Activated T-cell treated with anti-CD3 and anti-CD28 coated beads, Interleukin-2, amount 50 U/mL, for 24 hours (primary cell): ENCODE results near the gene BICRAL.
"Not testable (repeated sequence)": the region's sequence is repeated elsewhere in the genome, so short reads cannot be mapped to it uniquely, and the experiment has no call there.

Experiments
- DNase-seq: peaks from one replicate; pipeline ENCODE4 v3.0.0-alpha.2; 2020
- H3K27ac Mint-ChIP-seq: 2 replicates; pipeline ENCODE4 v1.8.0; 2020; ENCODE audit warnings: mild to moderate bottlenecking, mixed read lengths
- H3K27me3 Mint-ChIP-seq: 2 replicates; pipeline ENCODE4 v1.8.0; 2020; ENCODE audit warnings: mixed read lengths
- H3K36me3 Mint-ChIP-seq: 2 replicates; pipeline ENCODE4 v1.8.0; 2020; ENCODE audit warnings: low read depth, mixed read lengths
- H3K4me1 Mint-ChIP-seq: 2 replicates; pipeline ENCODE4 v1.8.0; 2020; ENCODE audit warnings: low read depth, mixed read lengths
- H3K4me3 Mint-ChIP-seq: 2 replicates; pipeline ENCODE4 v1.8.0; 2020; ENCODE audit warnings: mild to moderate bottlenecking, moderate library complexity, mixed read lengths
- H3K9me3 Mint-ChIP-seq: 2 replicates; pipeline ENCODE4 v1.8.0; 2020; ENCODE audit warnings: mixed read lengths

The BICRAL gene, protein sequence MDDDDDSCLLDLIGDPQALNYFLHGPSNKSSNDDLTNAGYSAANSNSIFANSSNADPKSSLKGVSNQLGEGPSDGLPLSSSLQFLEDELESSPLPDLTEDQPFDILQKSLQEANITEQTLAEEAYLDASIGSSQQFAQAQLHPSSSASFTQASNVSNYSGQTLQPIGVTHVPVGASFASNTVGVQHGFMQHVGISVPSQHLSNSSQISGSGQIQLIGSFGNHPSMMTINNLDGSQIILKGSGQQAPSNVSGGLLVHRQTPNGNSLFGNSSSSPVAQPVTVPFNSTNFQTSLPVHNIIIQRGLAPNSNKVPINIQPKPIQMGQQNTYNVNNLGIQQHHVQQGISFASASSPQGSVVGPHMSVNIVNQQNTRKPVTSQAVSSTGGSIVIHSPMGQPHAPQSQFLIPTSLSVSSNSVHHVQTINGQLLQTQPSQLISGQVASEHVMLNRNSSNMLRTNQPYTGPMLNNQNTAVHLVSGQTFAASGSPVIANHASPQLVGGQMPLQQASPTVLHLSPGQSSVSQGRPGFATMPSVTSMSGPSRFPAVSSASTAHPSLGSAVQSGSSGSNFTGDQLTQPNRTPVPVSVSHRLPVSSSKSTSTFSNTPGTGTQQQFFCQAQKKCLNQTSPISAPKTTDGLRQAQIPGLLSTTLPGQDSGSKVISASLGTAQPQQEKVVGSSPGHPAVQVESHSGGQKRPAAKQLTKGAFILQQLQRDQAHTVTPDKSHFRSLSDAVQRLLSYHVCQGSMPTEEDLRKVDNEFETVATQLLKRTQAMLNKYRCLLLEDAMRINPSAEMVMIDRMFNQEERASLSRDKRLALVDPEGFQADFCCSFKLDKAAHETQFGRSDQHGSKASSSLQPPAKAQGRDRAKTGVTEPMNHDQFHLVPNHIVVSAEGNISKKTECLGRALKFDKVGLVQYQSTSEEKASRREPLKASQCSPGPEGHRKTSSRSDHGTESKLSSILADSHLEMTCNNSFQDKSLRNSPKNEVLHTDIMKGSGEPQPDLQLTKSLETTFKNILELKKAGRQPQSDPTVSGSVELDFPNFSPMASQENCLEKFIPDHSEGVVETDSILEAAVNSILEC

DNA sequence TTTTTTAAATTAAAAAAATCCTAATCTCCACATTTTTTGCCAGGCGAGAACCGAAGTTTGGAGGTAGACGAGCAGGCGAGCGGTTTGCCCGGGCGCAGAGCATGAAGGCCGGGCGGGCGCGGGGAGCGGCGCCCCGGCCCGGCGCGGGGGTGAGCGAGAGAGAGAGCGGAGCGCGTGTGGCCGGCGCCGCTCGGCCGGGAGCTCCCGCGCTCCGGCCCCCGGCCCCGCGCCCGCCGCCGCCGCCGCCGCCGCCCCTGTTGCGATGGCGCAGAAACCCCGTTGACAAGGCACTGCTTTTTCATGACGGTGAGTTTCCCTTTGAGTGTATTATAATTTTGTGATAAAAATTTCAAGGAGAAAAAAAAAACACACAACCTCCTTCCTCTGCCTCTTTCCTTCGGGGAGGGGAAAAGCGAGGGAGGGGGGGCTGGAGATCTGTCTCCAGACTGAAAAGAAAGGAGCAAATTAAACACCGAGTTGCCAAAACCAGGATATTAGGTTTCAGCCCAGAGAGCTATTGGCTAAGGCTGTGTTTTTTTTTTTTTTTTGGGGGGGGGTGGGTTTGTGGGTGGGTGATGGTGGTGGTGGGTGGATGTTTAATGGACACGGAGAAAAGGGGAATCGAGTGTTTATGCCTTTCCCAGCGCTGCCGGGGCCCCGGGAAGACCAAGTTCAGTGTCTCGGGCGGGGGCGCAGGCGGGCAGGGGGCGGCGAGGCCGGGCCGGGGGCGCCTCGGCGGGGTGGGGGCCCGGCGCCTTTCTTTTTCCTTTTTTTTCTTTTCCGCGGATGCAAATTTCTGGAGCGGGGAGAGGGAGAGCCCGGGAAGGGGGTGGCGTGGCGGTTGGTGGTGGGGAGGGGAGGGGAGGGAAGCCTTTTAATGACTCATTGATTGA, at the start of gene BICRAL:
BICRAL (plus strand) TSS at position 257 of the 893 bp plus-strand sequence. CDS start 39,971 bp downstream, outside the sequence.
- H3K4me1 Mint-ChIP-seq, result peaks cover 37% of the 10 kb centered on the region
- peak; percentile 82 for DNase-seq
- no peaks in the 10 kb centered on the region for H3K9me3 Mint-ChIP-seq
- peaks cover 28% of the 10 kb centered on the region for H3K36me3 Mint-ChIP-seq
- no peaks in the 10 kb centered on the region for H3K27me3 Mint-ChIP-seq
- peak within 1 kb of the TSS; percentile 95 for H3K4me3 Mint-ChIP-seq
- peak within 1 kb of the TSS; percentile 100 for H3K27ac Mint-ChIP-seq

DNA sequence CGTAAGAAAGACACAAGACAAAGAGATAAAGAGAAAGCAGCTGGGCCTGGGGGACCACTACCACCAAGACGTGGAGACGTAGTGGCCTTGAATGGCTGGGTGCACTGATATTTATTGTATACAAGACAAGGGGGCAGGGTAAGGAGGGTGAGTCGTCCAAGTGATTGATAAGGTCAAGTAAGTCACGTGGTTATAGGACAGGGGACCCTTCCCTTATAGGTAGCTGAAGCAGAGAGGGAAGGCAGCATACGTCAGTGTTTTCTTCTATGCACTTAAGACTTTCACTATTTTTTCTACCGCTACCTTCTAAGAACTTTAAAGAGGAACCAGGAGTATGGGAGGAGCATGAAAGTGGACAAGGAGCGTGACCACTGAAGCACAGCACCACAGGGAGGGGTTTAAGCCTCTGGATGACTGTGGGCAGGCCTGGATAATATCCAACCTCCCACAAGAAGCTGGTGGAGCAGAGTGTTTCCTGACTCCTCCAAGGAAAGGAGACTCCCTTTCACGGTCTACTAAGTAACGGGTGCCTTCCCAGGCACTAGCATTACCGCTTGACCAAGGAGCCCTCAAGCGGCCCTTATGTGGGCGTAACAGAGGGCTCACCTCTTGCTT, 47.9 kb upstream of the BICRAL start:
- H3K36me3 Mint-ChIP-seq, DNase-seq, H3K9me3 Mint-ChIP-seq, H3K27me3 Mint-ChIP-seq, H3K4me1 Mint-ChIP-seq, H3K27ac Mint-ChIP-seq, H3K4me3 Mint-ChIP-seq: not testable (repeated sequence)

DNA sequence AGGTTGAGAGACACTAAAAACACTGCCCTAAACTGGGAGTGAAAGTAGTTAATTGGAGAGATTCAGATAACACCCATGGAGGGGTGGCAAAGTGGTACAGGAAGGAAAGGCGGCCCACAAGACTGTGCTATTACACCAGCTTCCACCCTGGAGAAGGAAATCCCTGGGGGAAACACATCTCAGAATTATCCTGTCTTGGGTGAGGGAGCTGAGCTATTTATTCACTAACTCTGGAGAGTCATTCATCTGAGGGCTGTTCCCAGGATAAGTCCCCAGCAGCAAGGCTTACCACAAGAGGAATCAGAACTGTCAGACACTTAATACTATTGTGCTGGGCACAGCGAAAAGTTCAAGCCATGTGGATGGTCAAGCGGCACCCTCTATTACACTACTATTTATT, 45.9 kb upstream of the BICRAL start:
- no peak for DNase-seq
- no peaks in the 10 kb centered on the region for H3K36me3 Mint-ChIP-seq
- H3K27me3 Mint-ChIP-seq, result no peaks in the 10 kb centered on the region
- no peaks in the 10 kb centered on the region for H3K4me1 Mint-ChIP-seq
- no peak overlapping the region for H3K4me3 Mint-ChIP-seq
- no peaks in the 10 kb centered on the region for H3K9me3 Mint-ChIP-seq
- H3K27ac Mint-ChIP-seq, result no peak overlapping the region

DNA sequence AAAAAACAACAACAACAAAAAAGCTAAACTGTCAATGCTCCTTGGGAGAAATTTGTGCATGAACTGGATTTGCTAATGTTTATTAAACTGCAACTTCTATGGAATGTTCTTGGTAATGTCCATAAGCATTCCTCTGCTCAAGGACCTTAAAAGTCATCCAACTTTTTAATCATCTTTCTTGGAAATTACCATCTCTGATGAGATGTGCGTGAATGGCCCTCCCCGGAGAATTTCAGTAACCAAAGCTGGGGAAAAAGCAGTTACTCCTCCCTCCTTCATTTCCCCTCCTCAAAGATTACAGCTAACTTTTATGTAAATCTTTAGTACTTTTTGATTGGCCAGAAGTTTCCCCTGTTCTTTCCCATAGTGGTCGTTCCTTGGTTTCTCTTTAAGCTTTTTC, 41.1 kb upstream of the BICRAL start:
- DNase-seq, result no peak

DNA sequence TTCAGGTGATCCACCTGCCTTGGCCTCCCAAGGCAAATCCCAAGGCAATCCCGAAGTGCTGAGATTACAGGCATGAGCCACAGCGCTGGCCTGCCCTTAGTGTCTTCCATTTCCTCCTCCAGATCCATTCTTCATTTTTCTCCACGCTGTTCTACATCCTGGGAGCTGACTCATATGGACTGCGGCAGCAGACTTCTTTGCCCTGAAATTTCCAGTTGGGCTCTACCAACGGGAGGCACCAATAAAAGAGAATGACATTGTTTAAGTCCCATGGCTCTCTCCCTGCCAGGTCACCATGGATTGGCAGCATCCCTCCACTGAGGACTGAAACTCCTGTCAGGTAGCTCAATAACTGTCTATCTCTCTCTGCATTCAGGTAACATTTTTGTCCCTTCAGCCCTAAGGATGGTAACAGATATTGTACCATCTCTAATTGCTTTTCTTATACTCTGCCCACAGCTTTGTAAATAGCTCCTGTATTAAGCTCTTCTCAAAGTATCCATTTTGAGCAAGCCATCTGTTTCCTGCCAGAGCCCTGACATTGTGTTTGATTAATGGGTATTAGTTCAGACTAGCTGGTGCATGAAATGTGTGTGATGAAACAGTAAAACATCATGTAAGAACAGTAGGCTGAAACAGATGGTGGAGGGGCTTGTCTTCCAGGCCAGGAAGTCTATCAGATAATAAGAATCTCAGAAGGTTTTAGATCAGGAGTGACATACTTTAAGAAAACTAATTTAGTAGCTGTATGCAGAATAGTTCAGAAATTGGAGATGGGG, 39.5 kb upstream of the BICRAL start:
- Mint-ChIP-seq H3K27ac (no peak overlapping the region), H3K27me3 (no peaks in the 10 kb centered on the region), H3K4me3 (no peak overlapping the region), H3K4me1 (peaks cover 13% of the 10 kb centered on the region), H3K9me3 (no peaks in the 10 kb centered on the region), H3K36me3 (peaks cover 26% of the 10 kb centered on the region)
- DNase-seq, result no peak

More for the DNA sequence above, 41.1 kb upstream of the BICRAL start:
- no peak overlapping the region for H3K27ac Mint-ChIP-seq
- peaks cover 11% of the 10 kb centered on the region for H3K4me1 Mint-ChIP-seq
- H3K9me3 Mint-ChIP-seq, result no peaks in the 10 kb centered on the region
- H3K4me3 Mint-ChIP-seq, result no peak overlapping the region
- H3K36me3 Mint-ChIP-seq, result peaks cover 20% of the 10 kb centered on the region
- no peaks in the 10 kb centered on the region for H3K27me3 Mint-ChIP-seq

DNA sequence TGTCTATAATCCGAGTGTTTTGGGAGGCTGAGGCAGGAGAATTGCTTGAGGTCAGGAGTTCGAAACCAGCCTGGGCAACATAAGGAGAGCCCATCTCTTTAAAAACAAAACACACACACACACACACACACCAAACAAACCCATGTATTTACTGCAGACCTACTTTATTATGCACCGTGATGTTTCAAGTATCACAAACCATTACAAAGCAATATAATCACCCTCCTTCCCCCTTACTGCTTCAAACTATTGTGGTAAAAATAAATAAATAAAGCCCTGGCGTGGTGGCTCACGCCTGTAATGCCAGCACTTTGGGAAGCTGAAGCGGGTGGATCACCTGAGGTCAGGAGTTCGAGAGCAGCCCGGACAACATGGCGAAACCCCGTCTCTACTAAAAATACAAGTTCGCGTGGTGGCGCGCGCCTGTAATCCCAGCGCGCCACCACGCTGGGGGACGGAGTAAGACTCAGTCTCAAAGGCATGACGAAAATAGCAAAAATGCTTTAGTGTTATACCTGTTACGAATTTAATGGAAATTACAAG, 37.4 kb upstream of the BICRAL start:
- Mint-ChIP-seq H3K27me3 (no peaks in the 10 kb centered on the region), H3K27ac (peak overlapping the region; percentile 97), H3K36me3 (peaks cover 35% of the 10 kb centered on the region), H3K9me3 (no peaks in the 10 kb centered on the region), H3K4me3 (peak overlapping the region; percentile 92), H3K4me1 (peaks cover 30% of the 10 kb centered on the region)
- DNase-seq, result no peak

DNA sequence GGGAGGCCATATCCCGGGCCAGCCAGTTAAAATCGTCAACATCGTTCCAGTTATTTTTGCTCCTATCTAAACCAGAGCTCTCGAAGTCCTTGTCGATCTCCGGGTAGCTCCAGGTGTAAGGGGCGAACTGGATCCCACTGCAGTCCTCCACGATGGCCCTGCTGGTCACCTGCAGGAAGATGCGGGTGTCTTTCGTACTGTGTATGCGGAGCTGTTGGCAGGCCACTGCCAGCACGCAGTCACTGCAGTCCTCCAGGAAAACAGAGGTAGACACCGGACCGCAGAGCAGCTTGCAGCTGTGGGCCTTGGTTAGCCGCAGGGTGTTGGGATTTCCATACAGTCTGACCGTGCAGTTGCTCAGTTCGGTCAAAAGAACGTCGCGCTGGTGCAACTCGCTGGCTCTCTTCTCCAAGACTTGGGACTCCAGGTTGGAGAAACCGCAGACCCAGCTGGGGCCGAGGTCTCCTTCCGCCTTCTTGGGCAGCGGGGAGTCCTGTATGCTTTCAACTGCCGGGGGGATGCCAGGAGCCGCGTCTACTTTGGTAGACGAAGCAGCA, 36.7 kb upstream of the BICRAL start:
- Mint-ChIP-seq H3K27ac (peak overlapping the region; percentile 97), H3K27me3 (no peaks in the 10 kb centered on the region), H3K9me3 (no peaks in the 10 kb centered on the region), H3K4me3 (peak overlapping the region; percentile 92), H3K4me1 (peaks cover 30% of the 10 kb centered on the region), H3K36me3 (peaks cover 35% of the 10 kb centered on the region)
- peak; percentile 52 for DNase-seq

DNA sequence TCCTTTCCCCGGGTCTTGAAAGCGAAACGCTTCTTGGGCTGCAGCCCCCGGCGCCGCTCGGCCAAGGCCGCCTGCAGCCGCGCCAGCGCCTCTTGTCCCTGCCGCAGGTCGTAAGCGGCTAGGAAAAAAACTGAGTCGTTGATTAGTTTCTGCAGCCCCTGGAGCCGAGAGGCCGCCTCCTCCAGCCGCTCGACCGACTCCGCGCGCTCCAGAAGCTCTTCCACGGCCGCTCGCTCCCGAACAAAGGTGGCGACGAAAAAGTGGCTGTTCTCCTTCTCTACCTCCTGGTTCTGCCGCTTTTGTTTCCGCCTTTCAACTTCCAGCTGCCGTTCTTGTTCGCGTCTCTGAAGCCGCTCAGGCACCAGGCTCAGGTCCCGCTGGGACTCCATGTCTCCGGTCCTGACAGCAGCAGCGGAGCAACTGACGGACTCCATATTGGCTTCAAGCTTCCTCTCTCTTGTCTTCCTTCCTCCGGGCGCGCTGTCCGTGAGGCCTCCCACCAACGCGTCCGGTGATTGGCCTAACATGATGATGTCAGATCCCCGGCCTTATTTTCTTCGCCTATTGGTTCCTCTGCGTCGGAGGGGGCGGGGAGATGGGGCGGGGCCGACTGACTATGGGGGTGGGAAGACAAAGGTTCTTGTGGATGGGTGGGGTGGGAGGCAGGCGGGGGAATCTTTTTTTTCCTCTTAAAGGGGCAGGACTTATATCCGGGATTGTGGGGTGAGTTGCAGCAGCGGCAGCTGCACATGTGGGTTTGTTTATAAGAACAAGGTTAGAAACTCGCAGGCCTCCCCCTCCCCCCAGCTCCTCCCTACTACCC, 36.0 kb upstream of the BICRAL start, which contains the start of gene TBCC:
TBCC (minus strand) TSS at position 464 of the 823 bp plus-strand sequence; CDS start at position 434, 30 bp downstream.
- Mint-ChIP-seq H3K9me3 (no peaks in the 10 kb centered on the region), H3K4me3 (peak within 1 kb of the TSS; percentile 92), H3K27me3 (no peaks in the 10 kb centered on the region), H3K27ac (peak within 1 kb of the TSS; percentile 97), H3K4me1 (peaks cover 30% of the 10 kb centered on the region), H3K36me3 (peaks cover 35% of the 10 kb centered on the region)
- peak; percentile 90 for DNase-seq

DNA sequence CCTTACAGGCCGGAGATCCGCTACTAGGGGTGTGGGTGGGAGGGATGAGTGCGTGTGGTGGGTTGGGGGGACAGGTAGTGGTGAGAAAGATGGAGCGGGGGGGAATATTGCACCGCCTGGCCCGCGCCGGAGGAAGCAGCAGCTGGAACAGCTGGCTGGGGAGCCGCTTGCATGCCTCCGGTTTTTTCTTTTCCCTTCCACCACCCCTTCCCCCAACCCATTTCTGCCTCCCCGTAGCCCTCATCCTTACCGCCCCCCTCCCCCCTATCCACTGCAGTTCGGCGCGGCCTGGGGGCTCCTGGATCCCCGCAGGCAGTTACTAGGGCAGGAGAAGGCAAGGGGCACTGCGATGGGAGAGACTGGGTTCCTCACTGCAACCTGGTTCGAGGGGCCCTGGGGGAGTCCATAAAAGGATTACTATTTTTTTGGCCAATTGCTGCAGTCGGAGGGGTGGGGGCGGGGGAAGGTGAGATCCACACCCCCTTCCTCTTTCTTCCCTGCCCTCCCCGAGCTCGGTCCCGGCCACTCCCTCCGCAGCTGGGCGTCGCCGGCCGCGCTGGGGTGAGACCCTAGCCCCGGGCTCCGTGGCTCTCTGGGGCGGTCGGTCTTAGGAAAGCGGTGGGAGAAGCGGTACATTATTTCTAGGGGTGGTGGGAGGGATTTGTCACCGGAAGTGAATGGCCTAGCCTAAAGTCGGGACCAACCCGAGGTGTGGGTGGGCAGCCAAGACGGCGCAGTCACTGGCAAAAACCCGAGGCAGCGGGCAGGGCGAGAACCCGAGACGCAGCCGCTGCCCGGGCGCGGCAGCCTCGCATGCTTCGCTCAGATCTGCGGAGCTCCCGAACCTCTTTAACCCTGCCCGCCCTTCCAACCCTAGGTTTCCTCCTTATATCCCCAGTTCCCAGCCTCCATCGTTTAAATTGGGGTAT, 35.1 kb upstream of the BICRAL start:
- H3K27me3 Mint-ChIP-seq, result no peaks in the 10 kb centered on the region
- peak; percentile 89 for DNase-seq
- peaks cover 40% of the 10 kb centered on the region for H3K36me3 Mint-ChIP-seq
- H3K4me3 Mint-ChIP-seq, result peak overlapping the region; percentile 92
- peaks cover 35% of the 10 kb centered on the region for H3K4me1 Mint-ChIP-seq
- H3K27ac Mint-ChIP-seq, result peak overlapping the region; percentile 94
- no peaks in the 10 kb centered on the region for H3K9me3 Mint-ChIP-seq

DNA sequence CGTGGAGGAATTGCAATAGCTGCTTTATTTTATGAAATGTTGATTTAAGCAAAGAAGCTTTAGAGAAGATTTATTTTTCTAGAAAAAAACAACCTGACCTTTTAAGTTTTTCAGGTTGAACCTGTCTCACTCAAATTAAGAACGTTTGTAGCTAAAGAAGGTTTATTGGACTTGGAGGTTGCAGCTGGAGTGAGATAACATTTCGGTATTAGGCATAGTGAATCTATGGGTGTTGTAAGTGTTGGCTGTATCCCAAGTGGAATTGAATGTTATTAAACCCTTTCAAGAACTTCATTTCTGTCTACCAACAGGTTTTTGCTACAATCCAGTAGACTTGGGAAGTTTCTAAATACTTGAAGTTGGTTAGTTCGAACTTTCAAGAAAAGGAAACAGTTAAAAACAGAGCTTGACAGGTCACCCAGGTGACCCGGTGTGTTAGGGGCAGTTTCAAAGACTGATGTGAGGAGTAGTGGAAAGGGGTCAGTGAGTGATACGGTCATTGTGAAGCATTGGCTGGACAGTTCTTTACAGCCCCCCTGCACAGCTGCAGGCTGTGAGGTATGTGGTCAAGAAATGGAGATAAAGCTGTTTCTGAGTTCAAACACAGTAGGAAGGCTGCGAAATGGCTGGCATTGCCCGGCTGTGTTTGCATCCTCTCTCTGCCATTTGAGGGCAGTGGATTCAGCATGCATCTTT, 33.5 kb upstream of the BICRAL start:
- Mint-ChIP-seq H3K4me3 (peak overlapping the region; percentile 92), H3K27ac (peak overlapping the region; percentile 12), H3K4me1 (peaks cover 37% of the 10 kb centered on the region), H3K27me3 (no peaks in the 10 kb centered on the region), H3K36me3 (peaks cover 43% of the 10 kb centered on the region), H3K9me3 (no peaks in the 10 kb centered on the region)
- DNase-seq, result no peak
